Measurements from ENCODE around the gene OR6K3.

OR6K3 gene

DNA sequence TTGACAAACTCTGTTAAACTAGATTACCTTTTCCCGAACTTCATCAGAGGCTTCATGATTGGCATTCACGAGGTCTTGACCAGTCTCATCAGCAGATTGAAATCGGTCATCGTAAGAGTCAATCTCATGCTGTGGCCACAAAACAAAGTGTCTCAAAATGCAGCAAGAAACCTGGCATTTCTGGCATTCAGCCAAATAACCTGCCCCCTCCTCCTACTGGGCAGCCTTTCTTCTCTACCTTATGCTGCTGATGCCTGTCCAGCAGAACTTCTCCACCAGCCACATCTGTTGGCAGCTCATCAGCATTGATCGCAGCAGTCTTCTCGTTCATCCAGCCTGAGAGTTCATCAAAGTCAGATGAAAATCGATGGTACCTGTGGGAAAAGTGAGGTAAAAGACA is 46.2 kb downstream of the OR6K3 start:
- Mint-ChIP-seq H3K9me3 (no peaks in the 10 kb centered on the region), H3K4me3 (no peak overlapping the region), H3K36me3 (ENCODE audit: low read depth) (no peaks in the 10 kb centered on the region), H3K4me1 (ENCODE audit: low read depth) (peaks cover 2% of the 10 kb centered on the region), H3K27ac (no peak overlapping the region), H3K27me3 (ENCODE audit: low read depth) (peaks cover 11% of the 10 kb centered on the region)
- DNase-seq (ENCODE audit: low spot score) = no peak

Data from T-helper 2 cell treated with Interferon-gamma antibody and Interleukin-4, amounts not matched to agents 5 μg/mL and 100 μg/mL, for 36 hours (primary cell).